GM19395 (cell line): ENCODE data around the gene BZW2.
"Not testable (repeated sequence)": the region's sequence is repeated elsewhere in the genome, so short reads cannot be mapped to it uniquely, and the experiment has no call there.

Source experiments
- ATAC-seq: cut with Tn5 transposase; IDR thresholded peaks from one replicate; pipeline ENCODE4 v1.9.1; 2021; ENCODE audit warnings: mild to moderate bottlenecking, moderate library complexity; ENCODE audit not compliant: unreplicated experiment

The BZW2 gene

DNA sequence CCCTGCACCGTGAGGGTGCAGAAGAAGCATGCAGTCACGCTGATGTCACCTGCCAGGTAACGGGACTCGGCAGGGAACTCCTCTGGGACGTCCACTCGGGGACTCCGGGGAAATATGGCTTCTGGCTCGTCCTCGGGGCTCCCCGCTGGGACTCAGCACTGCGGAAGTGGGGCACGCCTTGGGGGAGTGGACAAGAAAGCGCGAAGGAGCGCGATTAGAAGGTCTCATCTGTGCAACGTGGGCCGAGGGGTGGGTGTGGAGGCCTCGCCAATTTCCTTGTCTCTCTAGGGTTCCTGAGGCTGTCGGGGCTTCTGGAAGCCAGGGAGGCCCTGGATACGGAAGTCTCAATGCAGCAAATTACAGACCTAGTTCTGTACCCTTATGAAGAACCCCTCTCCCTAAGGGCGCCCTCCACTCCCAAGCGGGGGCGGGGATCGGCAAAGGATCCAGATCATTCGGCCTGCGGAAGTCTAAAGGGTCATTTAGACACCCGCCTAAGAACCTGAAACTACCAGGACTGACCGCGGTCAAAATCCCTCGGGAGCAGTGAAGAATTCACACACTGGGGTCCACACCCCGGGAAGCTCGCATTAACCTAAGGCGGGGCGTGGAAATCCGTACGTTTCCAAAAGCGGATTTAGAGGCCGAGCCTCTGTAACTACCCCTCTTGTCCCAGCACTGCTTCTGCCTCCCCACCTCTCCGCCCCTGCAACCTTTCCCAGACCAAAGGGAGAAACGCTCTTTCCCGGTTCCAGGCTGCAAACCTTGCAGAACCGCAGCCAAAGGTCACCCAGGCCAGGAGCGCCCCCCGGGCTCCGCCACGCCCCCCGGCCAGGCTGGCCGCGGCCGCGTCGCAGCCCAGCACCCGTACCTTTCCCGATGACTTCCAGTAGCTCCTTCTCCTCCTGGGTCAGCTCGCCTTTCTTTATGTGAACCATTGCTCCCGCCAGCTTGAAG, 1.1 kb upstream of the BZW2 start:
- ATAC-seq: peak; percentile 15

DNA sequence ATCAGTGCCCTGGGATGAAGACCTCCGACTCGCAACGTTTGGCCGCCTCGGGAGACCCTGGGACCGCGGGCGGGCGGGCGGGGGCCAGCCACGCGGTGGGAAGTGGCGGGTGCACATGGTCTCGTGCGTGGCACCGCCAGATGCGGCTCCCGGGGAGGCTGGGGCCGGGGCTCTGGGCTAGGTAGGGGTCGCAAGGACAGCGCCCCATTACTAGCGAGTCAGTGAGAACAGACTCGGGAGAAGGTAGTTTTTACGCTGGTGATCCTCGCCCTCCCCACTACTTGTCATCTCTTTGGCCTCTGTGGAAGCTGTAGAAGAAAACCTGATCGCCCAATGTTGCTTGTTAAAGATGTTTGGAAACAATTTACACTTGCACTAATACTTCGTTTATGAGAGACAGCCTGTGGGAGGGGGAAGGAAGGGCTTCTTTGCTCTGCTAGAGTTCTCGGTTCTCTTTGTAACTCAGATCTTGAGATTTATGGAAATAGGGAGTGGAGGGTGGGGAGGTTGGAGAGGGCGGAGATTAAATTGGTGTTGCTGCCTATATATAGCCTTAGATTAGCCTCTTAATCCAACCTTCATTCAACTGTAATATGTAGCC, 591 bp downstream of the BZW2 start:
- ATAC-seq: no peak

DNA sequence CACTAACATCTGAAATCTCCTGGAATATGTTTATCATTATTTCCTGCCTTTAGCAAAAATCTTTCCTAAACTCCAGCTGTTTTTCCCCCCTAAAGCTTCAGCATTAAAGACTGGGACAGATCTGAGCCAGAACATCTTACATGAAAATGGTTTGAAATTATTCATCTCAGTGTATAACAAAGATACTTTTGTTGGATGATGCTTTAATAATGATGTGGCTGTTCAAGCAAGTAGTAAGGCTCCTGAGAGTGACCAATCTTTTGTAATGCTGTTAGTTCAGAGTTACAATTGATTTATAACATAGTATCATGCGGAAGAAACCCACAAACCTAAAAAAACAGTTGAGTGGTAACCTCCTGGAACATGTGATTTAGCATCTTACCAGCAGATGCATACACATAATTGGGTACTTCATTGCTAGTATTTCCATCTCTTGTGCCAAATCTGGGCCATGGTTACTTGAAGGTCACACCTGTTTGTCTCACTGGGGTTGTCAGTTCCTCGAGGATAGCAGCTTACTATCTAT, 1.5 kb downstream of the BZW2 start:
- ATAC-seq: no peak

DNA sequence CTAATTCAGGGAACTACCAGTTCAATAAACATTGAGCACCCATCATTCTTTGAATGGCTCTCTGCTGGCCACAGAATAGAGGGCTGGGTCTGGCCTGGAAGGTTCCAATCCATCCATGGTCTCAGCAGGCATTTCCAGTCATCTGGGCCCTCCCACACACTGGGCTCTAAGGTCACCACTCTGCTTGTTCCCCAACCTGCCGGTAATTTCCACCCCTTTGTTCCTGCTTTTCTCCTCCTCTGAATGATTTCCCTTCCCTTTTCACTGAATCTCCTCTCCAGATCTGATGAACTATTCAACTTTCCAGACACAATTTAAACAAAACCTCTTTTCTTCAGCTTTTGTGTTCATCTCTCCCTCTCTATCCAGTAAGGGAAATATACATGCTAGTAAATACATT, 2.6 kb downstream of the BZW2 start:
- ATAC-seq: no peak

DNA sequence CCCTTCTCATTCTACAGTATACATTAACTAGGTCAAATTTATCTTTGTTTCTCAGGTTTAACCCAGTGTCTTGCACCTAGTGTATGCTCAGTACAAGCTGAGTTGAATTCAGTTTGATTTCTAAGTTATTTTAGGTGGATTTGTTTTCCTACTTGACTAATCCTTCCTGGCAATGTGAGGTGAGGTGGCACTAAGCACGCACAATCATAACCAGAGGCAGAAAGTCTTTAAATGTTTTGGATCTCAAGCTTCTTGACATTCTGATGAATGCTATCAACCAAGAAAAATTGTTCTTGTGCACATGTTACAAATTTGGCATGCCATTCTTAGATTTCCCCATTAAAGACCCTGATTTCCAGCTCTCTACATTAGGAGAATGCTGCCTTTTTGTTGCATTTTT, 3.2 kb downstream of the BZW2 start:
- no peak for ATAC-seq

DNA sequence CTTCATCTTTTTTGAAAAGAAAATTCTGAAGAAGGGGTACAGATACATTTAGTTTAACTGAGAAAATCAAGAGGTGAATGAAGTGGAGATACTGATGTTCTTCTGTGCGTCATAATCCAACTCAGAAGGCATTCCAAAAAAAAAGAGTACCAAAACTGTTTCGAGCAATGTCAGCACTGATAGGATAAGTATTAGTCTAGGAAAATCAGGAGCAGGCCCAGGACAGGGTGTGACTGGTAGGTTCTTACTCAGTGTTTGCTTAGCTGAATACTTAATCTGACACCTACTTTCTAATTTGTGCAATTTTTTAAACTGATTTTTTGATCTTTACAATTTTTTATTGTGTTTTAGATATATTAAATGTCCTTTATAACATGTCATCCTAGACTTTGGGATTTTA, 4.3 kb downstream of the BZW2 start:
- no peak for ATAC-seq

DNA sequence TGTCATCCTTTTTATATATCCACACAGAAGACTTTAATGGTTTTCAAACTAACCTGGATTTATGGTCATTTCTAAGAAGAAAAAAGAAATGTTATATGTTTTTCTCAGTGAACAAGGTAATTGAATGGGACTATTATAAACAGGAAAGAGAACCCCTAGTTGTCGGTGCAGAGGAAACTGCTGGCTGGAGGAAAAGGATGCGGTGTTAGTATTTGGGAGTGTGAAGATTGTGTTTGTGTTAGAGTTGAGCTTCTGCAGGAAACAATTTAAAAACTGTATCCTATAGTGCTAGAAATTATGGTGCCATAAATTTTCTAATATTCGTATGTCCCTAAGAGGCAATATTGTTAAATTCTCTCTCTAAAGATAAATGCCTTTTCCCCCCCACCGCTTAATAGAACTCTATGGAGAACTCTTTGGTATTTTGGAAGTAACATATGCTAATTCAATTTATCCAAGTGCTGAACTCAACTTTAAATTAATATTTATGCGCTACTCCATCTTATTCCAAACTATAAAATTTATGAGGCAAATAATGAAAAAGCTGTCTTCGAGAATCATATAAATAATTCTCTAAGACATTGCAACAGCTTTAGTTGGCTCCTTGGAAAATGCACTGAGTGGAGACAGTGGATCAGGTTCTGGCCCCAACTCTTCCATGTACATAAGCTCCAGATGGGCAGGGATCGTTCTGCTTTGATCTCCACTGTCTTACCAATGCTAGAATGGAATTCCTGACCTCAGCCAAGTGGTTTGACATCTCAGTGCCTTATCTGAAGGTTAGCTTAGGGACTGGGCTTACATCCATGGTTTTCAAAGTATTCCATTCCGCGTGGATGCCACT, 5.6 kb downstream of the BZW2 start:
- ATAC-seq: no peak

DNA sequence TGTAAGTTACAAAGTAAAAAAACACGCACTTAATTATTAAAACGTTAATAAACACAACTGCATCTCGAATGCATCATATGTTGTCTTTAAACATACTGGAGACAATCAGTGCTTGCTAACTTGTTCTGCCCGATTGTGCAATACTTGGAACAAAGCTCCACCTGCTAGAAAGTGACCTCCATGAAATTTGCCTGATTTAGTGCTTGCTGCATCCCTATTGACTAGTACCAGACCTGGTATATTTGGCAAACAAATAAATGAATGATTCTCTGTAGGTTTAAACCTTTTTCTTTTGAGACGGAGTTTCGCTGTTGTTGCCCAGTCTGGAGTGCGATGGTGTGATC, 6.2 kb downstream of the BZW2 start:
- no peak for ATAC-seq

DNA sequence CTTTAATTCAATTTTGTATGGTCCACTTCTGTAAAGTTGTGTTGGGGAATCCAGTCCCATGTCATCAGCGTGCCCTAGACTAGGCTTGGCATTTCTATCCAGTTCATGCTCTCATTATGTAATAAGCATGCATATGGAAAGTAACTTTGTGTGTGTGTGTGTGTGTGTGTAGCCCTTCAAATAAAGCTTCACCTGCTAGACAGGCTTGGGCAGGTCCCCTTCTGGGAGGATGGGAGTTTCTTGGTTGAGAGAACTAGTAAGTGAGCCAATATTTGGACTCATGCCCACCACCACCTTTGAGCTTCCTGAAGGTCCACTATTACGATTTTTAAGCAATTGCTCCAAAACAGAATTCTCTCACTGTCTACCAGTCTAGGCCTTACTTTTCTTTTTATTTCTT, 6.9 kb downstream of the BZW2 start:
- ATAC-seq: no peak

DNA sequence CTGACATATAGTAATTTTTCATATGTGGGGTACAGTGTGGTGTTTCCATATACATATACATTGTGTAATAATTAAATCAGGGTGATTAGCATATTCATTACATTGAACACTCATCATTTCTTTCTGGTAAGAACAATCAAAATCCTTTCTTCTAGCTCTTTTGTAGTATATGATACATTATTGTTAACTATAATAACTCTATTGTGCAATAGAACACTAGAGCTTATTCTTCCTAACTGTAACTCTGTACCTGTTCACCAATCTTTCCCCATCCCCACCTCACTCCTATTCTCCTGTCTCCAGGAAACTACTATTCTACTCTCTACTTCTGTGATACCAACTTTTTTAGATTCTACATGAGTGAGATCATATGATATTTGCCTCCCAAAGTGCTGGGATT, 9.4 kb downstream of the BZW2 start:
- no peak for ATAC-seq

DNA sequence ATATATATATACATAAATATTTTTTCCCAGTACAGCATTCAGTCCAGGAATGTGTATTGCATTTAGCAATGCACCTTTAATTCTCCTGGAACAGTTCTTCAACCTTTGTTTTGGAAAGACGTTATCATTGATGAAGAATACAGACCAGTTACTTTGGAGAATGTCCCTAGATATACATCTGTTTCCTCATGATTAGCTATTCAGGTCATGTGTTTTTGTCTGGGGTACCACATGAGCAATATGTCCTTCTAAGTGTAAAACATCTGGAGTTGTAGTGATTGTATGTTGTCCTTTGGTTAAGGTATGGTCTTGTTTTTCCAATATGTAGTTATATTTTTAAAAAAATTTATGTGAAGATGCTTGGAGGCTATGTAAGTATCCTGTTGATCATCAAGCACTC, 10.2 kb downstream of the BZW2 start:
- no peak for ATAC-seq

DNA sequence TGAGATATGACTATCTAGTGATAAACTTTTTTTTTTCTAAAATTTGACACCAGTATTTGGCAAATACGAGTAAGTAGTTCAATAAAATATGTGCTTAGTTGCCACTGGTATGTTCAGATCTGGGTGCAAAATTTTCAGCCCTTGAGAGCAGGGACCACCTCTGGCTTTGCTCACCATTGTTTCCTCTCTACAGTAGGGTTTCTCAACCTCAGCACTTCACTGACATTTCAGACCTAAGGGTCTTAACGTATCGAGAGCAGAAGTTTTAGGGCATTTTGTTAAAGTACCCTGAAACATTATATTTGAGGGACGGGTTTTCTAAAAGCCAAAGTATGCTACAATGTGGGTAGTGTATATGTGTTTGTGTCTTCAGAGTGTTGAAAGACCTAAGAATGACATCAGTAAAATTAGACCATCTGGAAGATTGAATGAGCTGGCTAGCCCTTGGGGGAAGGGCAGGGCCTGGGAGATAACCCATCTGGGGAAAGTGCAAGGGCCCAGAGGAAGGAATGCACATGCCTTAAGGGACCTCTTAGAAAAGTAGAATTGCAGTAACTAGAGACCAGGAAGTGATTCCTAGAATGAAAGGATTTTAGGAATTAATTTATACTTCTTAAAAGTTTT, 11.8 kb downstream of the BZW2 start:
- ATAC-seq: no peak

DNA sequence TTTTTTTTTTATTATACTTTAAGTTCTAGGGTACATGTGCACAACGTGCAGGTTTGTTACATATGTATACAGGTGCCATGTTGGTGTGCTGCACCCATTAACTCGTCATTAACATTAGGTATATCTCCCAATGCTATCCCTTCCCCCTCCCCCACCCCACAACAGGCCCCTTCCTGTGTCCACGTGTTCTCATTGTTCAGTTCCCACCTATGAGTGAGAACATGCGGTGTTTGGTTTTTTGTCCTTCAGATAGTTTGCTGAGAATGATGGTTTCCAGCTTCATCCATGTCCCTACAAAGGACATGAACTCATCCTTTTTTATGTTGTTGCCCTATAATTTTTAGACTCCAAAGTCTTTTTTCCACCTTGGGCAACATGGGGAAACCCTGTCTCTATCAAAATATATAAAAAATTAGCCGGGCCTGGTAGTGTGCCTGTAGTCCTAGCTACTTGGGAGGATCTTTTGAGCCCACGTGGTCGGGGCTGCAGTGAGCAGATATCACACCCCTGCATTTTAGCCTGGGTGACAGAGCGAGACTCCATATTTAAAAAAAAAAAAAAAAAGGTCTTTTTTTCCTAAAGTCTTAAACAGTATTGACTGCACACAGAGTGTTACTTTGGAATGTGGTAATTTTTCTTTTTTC, 14.0 kb downstream of the BZW2 start:
- ATAC-seq: not testable (repeated sequence)

DNA sequence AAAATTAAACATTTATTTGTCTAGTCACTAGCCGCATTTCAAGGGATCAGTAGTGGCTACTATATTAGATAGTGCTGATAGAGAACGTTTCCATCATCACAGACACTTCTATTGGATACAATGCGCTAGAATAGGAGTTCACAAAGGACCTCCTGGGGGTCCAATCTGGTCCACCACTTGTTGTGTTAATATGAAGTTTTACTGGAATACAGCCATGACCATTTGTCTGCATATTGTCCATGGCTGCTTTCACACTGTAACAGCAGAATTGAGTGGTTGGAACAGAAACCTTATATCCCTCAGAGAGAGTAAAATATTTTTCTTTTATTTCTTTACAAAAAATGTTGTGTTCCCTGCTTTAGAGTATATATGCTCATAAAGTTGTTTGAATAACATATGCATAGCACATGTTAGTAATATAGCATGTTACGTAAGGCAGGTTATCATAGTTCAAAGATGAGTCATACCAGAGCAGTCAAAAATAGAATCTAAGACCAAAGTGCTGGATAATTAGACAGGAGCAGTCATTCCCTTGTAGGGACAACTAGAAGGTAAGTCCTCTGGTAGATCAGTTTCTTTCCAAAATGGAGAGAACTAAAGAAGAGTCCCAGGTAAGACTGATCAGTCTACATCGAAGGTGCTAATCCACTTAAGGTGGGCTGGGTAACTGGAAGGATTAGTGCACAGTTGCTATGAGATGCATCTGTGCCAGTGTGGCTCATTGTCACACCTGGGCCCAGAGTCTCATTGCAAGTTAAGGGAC, 14.9 kb downstream of the BZW2 start:
- no peak for ATAC-seq

DNA sequence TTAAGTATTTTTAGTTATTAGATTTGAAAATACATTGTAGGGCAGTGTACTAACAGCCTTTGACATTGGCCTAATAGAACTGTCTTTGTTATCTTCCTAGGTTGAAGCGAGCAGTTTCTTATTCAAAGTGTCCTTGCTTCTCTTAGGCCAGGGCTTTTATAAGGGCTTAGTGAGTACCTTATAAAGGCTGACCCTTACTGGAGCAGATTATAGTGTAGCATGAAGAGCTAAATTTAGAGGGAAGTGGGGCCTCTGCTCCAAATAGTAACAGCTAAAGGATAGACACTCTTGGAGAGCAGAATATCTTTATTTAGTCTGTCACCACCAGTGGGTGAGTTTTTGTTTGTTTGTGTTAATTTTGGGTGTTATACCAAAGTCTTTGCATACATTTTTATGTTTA, 15.9 kb downstream of the BZW2 start:
- no peak for ATAC-seq

DNA sequence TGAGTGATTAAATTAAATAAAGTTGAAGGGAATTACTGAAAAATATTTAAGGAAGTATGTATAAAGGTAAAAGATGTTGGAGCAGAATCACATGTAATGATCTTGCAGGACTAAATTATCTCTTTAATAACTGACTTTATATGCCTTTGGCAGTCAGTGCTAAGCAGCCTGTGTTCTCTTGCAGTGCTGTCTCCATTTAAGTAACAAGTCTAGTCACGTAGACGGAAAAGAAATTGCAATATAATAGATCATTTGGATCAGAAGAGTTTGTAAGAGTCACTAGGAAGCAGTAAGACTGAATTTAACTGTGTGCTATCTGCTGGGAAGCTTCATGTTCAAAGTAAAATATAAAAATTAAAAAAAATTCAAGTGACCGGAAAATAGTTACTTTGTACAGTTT, 21.4 kb downstream of the BZW2 start:
- ATAC-seq: no peak

DNA sequence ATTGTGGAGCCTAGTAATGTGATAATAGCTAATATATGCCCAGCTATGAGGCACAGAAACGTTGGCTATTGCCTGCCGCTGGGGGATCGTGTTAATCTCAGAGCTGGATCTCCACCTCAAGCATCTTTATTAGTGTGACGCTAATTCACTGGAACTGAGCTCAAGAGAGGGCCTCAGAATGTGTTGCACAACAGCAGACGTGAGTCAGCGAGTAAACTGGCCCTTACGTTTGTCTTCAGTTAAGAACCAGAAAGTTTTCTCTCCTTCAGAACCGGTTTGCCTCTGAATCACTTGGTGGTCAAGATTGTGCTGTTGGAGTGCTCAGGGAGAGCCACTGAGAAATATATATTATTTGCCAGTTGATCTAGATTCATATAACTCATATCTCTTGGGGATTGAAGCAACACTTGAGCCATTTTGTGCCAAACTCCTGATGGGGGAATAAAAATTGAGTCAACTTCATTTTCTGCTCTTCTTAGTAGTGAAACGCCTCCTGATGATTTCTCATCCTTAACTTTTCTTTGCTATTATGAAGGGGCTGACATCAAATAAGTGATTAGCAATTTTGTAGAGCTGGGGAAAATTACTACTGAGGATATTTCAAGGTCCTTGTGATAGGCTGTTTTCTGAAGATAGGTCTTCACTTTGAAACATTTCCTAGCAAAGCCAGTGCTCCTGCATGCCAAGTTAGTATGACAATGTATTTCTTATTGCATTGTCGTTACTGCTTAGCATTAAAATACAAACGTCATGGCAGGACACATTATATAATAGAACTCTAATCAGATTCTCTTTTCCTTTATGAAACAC, 22.3 kb downstream of the BZW2 start:
- ATAC-seq: no peak

DNA sequence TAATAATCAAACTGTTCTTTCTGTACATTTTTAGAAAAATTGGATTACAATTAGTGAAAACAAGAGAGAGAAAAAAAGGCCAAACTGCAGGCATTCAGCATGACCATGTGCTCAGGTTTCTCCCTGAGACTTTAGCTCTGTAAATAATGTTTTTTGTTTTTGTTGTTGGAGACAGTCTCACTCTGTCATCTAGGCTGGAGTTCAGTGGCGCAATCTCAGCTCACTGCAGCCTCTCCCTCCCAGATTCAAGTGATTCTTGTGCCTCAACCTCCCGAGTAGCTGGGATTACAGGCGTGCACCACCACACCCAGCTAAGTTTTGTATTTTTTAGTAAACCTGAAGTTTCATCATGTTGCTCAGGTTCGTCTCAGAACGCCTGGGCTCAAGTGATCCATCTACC, 23.0 kb downstream of the BZW2 start:
- no peak for ATAC-seq

DNA sequence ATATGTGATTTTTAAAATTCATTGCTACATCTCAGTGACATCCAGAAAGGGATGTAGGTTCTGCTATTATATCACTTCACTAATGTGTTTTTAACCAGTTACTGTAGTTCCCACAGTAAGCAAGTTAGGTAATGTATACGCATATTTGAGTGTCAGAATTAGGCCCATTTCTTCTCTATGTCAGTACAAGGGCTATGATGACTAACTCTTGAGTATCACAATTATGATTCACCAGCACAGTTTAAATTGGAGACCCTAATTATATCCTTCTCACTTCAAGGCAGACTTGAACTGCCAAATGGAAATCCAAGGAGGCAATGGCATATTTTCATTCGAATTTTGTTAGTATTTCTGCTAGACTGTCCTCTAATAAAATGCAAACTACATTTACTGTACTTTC, 23.6 kb downstream of the BZW2 start:
- ATAC-seq: no peak
